Calu3 (cell line): Measurements from ENCODE around the gene TRIO. TPM values are rescaled to one million over a fixed set of nuclear protein-coding genes. Genes with fewer than 3 reads are reported as not detected.

ENCODE experiments used
- BruUV-seq: library from RNA; stranded (reverse); fragments of 400-500 nt; replicated peaks from 2 replicates; lab custom pipeline; 2021; lab: Mats Ljungman, UMichigan
- CTCF ChIA-PET: fragments of 300-600 bp; sonication (Branson Sonifier 250); formaldehyde crosslinking; loops from one replicate; lab custom pipeline; 2022; ENCODE audit warnings: antibody characterized with exemption; lab: Charles Lee
- DNase-seq: peaks from one replicate; pipeline ENCODE4 v3.0.0; 2022
- H3K27ac Mint-ChIP-seq: one replicate; pipeline ENCODE4 v1.8.0; 2022; ENCODE audit warnings: mixed read lengths; ENCODE audit not compliant: unreplicated experiment
- H3K27me3 Mint-ChIP-seq: one replicate; pipeline ENCODE4 v1.8.0; 2022; ENCODE audit warnings: mixed read lengths; ENCODE audit not compliant: unreplicated experiment
- H3K36me3 Mint-ChIP-seq: one replicate; pipeline ENCODE4 v1.8.0; 2022; ENCODE audit warnings: mild to moderate bottlenecking, moderate library complexity, mixed read lengths; ENCODE audit not compliant: insufficient read depth, unreplicated experiment
- H3K4me1 Mint-ChIP-seq: one replicate; pipeline ENCODE4 v1.8.0; 2022; ENCODE audit warnings: mild to moderate bottlenecking, low read depth, mixed read lengths; ENCODE audit not compliant: unreplicated experiment
- H3K4me3 Mint-ChIP-seq: one replicate; pipeline ENCODE4 v1.8.0; 2022; ENCODE audit warnings: mild to moderate bottlenecking, low read depth, moderate library complexity, mixed read lengths; ENCODE audit not compliant: unreplicated experiment
- H3K9me3 Mint-ChIP-seq: one replicate; pipeline ENCODE4 v1.8.0; 2022; ENCODE audit warnings: low read depth, mixed read lengths; ENCODE audit not compliant: unreplicated experiment
- intact Hi-C: fragments of 100-400 bp; cut with micrococcal nuclease; formaldehyde crosslinking; loops from one replicate; pipeline ENCODE4 v1.10.0; 2022; ENCODE audit not compliant: unreplicated experiment
- total RNA-seq: library from RNA; stranded (reverse); gene quantifications from 2 replicates; pipeline ENCODE4 v1.2.3, GENCODE V29; 2022
- TF ChIP-seq, protein P1 (sequence below): fragments of 200-600 bp; IDR thresholded peaks from one replicate; pipeline ENCODE4 v1.8.0; 2022; ENCODE audit warnings: antibody characterized with exemption; ENCODE audit not compliant: unreplicated experiment

TRIO gene
- total RNA-seq, 1 experiment from 2014 or later: 183 TPM

DNA sequence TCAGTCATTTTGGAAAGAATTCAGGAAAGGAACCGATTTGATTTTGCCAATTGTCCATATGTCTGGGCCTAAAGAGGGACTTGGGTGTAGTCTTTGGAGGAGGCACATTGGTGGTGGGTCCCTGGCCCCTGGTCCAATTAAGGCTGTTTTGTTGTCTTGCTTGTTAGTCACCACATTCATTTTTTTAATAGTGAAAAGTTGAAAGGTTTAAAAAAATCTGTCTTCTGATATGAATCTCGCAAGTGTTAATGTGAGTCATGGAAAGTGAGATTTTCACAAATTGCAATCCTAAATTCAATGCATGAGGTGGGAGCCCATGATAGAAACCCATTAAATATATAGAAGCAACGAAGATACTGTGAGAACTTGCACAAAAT lies 272.5 kb downstream of the TRIO start:
- no peak for DNase-seq
- H3K4me3 Mint-ChIP-seq: no peak overlapping the region
- H3K4me1 Mint-ChIP-seq: no peaks in the 10 kb centered on the region
- H3K9me3 Mint-ChIP-seq: no peaks in the 10 kb centered on the region
- H3K36me3 Mint-ChIP-seq: peaks cover 55% of the 10 kb centered on the region
- no peaks in the 10 kb centered on the region for H3K27me3 Mint-ChIP-seq
- H3K27ac Mint-ChIP-seq: no peak overlapping the region
- intact Hi-C loops: no loop called here
- BruUV-seq: no TSS peak
- CTCF ChIA-PET: no interaction called here
- TF ChIP-seq, protein P1, sequence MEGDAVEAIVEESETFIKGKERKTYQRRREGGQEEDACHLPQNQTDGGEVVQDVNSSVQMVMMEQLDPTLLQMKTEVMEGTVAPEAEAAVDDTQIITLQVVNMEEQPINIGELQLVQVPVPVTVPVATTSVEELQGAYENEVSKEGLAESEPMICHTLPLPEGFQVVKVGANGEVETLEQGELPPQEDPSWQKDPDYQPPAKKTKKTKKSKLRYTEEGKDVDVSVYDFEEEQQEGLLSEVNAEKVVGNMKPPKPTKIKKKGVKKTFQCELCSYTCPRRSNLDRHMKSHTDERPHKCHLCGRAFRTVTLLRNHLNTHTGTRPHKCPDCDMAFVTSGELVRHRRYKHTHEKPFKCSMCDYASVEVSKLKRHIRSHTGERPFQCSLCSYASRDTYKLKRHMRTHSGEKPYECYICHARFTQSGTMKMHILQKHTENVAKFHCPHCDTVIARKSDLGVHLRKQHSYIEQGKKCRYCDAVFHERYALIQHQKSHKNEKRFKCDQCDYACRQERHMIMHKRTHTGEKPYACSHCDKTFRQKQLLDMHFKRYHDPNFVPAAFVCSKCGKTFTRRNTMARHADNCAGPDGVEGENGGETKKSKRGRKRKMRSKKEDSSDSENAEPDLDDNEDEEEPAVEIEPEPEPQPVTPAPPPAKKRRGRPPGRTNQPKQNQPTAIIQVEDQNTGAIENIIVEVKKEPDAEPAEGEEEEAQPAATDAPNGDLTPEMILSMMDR: no peak

DNA sequence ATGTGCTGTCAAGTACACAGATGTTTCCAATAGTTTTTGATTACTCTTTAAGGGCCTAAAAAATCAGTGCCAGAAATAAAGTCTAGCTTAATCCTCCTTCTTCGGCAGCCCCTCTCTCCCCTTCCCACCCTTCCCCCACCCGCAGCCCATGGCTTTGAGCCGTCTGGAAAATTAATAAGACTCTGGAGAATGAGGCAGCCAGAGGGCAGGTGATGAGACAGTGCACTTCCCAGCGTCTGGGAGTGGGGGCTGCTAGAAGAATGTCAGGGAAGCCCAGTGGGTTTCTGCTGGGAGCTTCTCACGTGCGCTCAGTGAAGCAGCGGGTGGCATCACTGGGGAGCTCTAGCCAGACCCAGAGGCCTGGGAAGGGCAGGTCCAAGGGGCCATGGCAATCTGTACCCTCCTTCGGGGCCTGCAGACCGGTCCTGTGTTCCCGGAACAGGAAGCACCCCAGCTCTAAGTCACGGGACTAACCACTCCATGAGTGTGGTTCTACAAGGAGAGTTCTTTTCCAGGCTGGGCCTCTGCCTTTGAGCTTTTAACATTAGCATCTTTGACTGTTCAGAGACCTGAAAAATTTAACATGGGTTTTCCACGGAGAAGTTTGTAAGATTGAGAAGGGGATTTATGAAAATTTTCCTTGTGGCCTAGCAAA lies 273.6 kb downstream of the TRIO start:
- no peaks in the 10 kb centered on the region for H3K4me1 Mint-ChIP-seq
- H3K27ac Mint-ChIP-seq: no peak overlapping the region
- TF ChIP-seq, protein P1: no peak
- no TSS peak for BruUV-seq
- peaks cover 45% of the 10 kb centered on the region for H3K36me3 Mint-ChIP-seq
- CTCF ChIA-PET: interaction anchor here (0.7 kb wide), 1 partner anchor 232 kb away, joined by 3 read pairs; no protein-coding TSS in a partner anchor
- H3K27me3 Mint-ChIP-seq: no peaks in the 10 kb centered on the region
- no peaks in the 10 kb centered on the region for H3K9me3 Mint-ChIP-seq
- intact Hi-C loops: no loop called here
- DNase-seq: no peak
- H3K4me3 Mint-ChIP-seq: no peak overlapping the region

DNA sequence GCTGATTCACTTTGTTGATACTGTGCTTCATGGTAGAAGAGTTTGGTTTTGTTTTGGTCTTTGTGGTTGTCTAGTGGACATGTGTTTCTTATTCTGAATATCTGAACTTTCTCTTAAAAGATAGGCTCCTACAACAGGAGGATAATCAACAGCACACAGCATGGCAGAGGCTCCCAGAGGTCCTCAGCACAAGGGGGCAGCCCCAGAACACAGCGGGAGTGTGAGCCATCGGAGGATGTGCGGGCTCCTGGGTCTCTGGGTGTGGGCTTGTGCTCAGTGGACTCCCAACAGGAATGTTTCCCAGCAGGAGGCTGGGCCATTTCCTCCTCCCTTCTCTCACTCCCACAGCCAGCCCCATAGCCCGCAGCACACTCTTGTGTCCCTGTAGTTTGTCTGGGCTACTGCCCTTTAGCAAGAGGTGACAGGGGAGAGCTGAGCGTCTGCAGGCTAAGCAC lies 274.2 kb downstream of the TRIO start:
- intact Hi-C loops: no loop called here
- Mint-ChIP-seq H3K36me3 (peaks cover 40% of the 10 kb centered on the region), H3K27ac (no peak overlapping the region), H3K4me3 (no peak overlapping the region), H3K27me3 (no peaks in the 10 kb centered on the region), H3K4me1 (no peaks in the 10 kb centered on the region), H3K9me3 (no peaks in the 10 kb centered on the region)
- CTCF ChIA-PET: interaction anchor here (0.7 to 1.0 kb wide), 2 partner anchors 15 to 231 kb away, joined by 3 read pairs; no protein-coding TSS in a partner anchor
- BruUV-seq: no TSS peak
- TF ChIP-seq, protein P1: no peak
- no peak for DNase-seq

DNA sequence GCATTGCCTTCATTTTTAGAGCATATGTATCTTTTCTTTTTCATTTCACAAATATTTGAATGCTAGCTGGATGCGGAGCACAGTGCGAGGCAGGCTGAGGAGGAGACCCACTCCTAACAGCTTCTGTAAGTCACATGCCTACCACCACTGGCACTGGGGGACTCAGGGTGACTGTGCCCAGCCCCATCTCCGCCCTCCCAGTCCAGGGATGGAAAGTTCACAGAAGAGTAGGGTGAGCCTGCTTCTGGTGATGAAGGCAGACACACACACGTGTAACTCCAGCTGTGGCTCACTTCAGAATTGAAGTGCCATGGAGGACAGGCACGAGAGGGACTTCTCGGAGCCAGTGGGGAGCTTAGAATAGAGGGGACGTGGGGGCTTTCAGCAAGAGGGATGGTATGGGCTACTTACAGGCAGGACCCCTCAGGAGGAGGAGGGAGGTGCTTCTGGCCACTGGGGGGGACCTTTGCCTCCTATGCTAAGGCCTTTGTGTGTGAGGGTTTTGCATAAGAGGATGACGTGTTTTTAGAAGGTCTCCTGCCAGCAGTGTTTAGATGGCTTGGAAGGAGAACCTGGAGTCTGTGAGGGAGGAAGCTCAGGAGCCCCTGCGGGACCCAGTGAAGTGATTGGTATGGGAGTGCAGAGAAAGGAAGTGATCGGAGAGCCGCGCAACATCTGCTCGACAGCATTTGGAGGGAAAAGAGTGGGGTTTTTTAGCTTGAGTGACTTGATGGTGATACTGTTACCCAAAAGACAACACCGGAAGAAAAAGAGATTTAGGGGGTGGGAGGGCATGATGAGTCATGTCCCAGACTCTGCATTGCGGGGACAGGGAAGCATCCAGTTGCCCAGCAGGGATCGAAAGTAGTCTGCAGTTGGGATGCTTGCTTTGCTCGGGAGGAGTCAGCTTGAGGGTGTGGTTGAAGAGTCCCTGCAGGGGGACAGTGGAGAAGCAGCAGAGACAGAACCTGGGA lies 274.9 kb downstream of the TRIO start:
- Mint-ChIP-seq H3K36me3 (peaks cover 42% of the 10 kb centered on the region), H3K9me3 (no peaks in the 10 kb centered on the region), H3K4me3 (no peak overlapping the region), H3K27ac (no peak overlapping the region), H3K27me3 (no peaks in the 10 kb centered on the region), H3K4me1 (no peaks in the 10 kb centered on the region)
- no peak for DNase-seq
- TF ChIP-seq, protein P1: no peak
- CTCF ChIA-PET: interaction anchor here (1.0 kb wide), 1 partner anchor 14 kb away, joined by 3 read pairs; no protein-coding TSS in a partner anchor
- intact Hi-C loops: no loop called here
- no TSS peak for BruUV-seq
